ENCODE measurements around the gene AUTS2. TPM values are rescaled to one million over a fixed set of nuclear protein-coding genes. Genes with fewer than 3 reads are reported as not detected.

AUTS2 gene
- total and polyA plus RNA-seq, 2 experiments from 2014 or later, result 32.0 to 91.0 TPM

DNA sequence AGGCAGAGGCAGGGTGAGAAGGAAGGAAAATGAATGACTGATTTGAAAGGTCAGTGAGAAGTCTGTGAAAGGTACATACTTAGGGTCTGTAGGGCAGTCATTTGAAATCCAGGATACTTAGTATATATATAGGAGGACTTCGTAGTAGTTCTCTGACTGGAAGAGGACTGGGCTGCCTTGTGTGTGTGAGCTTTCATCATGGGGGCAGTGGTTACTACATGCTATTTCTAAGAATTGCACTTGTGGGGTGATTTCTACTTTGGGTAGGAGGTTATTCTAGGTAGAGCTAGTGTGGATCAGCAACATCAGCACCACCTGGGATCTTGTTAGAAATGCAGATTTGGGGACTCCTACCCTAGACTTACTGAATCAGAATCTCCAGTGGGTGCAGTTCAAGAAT, 104.1 kb downstream of the AUTS2 start (continued):
- no peak for TF ChIP-seq EZH2 (IDR thresholded peaks at IDR 0.05; ENCODE audit: low read depth, unreplicated experiment)
- TF ChIP-seq, protein P1, sequence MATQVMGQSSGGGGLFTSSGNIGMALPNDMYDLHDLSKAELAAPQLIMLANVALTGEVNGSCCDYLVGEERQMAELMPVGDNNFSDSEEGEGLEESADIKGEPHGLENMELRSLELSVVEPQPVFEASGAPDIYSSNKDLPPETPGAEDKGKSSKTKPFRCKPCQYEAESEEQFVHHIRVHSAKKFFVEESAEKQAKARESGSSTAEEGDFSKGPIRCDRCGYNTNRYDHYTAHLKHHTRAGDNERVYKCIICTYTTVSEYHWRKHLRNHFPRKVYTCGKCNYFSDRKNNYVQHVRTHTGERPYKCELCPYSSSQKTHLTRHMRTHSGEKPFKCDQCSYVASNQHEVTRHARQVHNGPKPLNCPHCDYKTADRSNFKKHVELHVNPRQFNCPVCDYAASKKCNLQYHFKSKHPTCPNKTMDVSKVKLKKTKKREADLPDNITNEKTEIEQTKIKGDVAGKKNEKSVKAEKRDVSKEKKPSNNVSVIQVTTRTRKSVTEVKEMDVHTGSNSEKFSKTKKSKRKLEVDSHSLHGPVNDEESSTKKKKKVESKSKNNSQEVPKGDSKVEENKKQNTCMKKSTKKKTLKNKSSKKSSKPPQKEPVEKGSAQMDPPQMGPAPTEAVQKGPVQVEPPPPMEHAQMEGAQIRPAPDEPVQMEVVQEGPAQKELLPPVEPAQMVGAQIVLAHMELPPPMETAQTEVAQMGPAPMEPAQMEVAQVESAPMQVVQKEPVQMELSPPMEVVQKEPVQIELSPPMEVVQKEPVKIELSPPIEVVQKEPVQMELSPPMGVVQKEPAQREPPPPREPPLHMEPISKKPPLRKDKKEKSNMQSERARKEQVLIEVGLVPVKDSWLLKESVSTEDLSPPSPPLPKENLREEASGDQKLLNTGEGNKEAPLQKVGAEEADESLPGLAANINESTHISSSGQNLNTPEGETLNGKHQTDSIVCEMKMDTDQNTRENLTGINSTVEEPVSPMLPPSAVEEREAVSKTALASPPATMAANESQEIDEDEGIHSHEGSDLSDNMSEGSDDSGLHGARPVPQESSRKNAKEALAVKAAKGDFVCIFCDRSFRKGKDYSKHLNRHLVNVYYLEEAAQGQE (IDR thresholded peaks at IDR 0.05; ENCODE audit: unreplicated experiment), result no peak
- TF ChIP-seq NANOG (IDR thresholded peaks at IDR 0.05; ENCODE audit: borderline replicate concordance), result no peak
- TF ChIP-seq ZNF114 (CRISPR knock-in tag; IDR thresholded peaks at IDR 0.05), result no peak

DNA sequence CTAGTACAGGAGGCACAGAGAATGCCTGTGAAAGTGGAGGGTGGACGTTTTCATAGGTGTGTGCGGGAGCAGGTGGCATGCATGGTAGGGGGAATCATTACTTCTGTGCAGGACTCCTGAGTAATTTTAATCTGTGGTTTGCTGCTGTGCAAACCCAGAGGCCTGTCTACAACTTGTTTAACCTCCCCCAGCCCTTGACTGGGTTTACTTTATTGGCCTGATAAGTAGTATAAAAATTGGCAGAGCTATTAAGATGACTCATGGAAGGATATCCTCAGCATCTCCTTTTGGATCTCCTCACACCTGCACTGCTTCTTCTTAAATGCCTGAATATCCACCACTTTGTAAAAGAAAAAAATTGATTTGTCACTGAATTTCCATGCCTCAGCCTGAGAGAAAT, 104.8 kb downstream of the AUTS2 start:
- Mint-ChIP-seq H3K4me1 (peaks cover 22% of the 10 kb centered on the region), H3K4me3 (no peak overlapping the region), H3K27ac (no peak overlapping the region), H3K27me3 (ENCODE audit: insufficient read depth, low read depth, poor library complexity) (no peaks in the 10 kb centered on the region), H3K36me3 (ENCODE audit: low read depth) (no peaks in the 10 kb centered on the region), H3K9me3 (no peaks in the 10 kb centered on the region)
- Histone ChIP-seq H3K36me3 (ENCODE audit: insufficient read depth) (0 out of 2 replicates have a peak, but pooled peaks cover 5% of the 10 kb centered on the region), H3K79me2 (replicated peaks; ENCODE audit: insufficient read depth) (0 out of 2 replicates have a peak, but pooled peaks cover 2% of the 10 kb centered on the region), H3K27me3 (ENCODE audit: insufficient read depth) (no peaks in the 10 kb centered on the region), H2AFZ (no peak overlapping the region), H3F3A (replicated peaks; ENCODE audit: low read depth) (no peaks in the 10 kb centered on the region), H3K27ac (ENCODE audit: low read depth) (no peak overlapping the region), H3K4me3 (no peak overlapping the region), H3K4me2 (no peak overlapping the region), H3K9me2 (ENCODE audit: insufficient read depth) (peaks cover 6% of the 10 kb centered on the region; the same call in 1 of the 2 replicates), H3K4me1 (ENCODE audit: insufficient read depth) (peaks cover 8% of the 10 kb centered on the region; the same call in 1 of the 2 replicates), H4K20me1 (replicated peaks; ENCODE audit: insufficient read depth) (no peaks in the 10 kb centered on the region)
- ATAC-seq (no peak), DNase-seq (ENCODE audit: low spot score) (no peak)
- TF ChIP-seq, protein P2, sequence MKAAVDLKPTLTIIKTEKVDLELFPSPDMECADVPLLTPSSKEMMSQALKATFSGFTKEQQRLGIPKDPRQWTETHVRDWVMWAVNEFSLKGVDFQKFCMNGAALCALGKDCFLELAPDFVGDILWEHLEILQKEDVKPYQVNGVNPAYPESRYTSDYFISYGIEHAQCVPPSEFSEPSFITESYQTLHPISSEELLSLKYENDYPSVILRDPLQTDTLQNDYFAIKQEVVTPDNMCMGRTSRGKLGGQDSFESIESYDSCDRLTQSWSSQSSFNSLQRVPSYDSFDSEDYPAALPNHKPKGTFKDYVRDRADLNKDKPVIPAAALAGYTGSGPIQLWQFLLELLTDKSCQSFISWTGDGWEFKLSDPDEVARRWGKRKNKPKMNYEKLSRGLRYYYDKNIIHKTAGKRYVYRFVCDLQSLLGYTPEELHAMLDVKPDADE (IDR thresholded peaks at IDR 0.05), result no peak
- TF ChIP-seq ZNF331 (CRISPR knock-in tag; IDR thresholded peaks at IDR 0.05; ENCODE audit: low read depth) (no peak), NANOG (IDR thresholded peaks at IDR 0.05; ENCODE audit: borderline replicate concordance) (no peak), EZH2 (IDR thresholded peaks at IDR 0.05; ENCODE audit: low read depth, unreplicated experiment) (no peak), STAT1 (IDR thresholded peaks at IDR 0.05; ENCODE audit: unreplicated experiment) (no peak), EZH2phosphoT487 (IDR thresholded peaks at IDR 0.05; ENCODE audit: unreplicated experiment) (no peak), JUNB (IDR thresholded peaks at IDR 0.05; ENCODE audit: unreplicated experiment) (no peak)
- TF ChIP-seq, protein P3, sequence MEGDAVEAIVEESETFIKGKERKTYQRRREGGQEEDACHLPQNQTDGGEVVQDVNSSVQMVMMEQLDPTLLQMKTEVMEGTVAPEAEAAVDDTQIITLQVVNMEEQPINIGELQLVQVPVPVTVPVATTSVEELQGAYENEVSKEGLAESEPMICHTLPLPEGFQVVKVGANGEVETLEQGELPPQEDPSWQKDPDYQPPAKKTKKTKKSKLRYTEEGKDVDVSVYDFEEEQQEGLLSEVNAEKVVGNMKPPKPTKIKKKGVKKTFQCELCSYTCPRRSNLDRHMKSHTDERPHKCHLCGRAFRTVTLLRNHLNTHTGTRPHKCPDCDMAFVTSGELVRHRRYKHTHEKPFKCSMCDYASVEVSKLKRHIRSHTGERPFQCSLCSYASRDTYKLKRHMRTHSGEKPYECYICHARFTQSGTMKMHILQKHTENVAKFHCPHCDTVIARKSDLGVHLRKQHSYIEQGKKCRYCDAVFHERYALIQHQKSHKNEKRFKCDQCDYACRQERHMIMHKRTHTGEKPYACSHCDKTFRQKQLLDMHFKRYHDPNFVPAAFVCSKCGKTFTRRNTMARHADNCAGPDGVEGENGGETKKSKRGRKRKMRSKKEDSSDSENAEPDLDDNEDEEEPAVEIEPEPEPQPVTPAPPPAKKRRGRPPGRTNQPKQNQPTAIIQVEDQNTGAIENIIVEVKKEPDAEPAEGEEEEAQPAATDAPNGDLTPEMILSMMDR (conservative IDR thresholded peaks at IDR 0.05; ENCODE audit: low read depth in 2 of 2), result no peak
- TF ChIP-seq, protein P4, sequence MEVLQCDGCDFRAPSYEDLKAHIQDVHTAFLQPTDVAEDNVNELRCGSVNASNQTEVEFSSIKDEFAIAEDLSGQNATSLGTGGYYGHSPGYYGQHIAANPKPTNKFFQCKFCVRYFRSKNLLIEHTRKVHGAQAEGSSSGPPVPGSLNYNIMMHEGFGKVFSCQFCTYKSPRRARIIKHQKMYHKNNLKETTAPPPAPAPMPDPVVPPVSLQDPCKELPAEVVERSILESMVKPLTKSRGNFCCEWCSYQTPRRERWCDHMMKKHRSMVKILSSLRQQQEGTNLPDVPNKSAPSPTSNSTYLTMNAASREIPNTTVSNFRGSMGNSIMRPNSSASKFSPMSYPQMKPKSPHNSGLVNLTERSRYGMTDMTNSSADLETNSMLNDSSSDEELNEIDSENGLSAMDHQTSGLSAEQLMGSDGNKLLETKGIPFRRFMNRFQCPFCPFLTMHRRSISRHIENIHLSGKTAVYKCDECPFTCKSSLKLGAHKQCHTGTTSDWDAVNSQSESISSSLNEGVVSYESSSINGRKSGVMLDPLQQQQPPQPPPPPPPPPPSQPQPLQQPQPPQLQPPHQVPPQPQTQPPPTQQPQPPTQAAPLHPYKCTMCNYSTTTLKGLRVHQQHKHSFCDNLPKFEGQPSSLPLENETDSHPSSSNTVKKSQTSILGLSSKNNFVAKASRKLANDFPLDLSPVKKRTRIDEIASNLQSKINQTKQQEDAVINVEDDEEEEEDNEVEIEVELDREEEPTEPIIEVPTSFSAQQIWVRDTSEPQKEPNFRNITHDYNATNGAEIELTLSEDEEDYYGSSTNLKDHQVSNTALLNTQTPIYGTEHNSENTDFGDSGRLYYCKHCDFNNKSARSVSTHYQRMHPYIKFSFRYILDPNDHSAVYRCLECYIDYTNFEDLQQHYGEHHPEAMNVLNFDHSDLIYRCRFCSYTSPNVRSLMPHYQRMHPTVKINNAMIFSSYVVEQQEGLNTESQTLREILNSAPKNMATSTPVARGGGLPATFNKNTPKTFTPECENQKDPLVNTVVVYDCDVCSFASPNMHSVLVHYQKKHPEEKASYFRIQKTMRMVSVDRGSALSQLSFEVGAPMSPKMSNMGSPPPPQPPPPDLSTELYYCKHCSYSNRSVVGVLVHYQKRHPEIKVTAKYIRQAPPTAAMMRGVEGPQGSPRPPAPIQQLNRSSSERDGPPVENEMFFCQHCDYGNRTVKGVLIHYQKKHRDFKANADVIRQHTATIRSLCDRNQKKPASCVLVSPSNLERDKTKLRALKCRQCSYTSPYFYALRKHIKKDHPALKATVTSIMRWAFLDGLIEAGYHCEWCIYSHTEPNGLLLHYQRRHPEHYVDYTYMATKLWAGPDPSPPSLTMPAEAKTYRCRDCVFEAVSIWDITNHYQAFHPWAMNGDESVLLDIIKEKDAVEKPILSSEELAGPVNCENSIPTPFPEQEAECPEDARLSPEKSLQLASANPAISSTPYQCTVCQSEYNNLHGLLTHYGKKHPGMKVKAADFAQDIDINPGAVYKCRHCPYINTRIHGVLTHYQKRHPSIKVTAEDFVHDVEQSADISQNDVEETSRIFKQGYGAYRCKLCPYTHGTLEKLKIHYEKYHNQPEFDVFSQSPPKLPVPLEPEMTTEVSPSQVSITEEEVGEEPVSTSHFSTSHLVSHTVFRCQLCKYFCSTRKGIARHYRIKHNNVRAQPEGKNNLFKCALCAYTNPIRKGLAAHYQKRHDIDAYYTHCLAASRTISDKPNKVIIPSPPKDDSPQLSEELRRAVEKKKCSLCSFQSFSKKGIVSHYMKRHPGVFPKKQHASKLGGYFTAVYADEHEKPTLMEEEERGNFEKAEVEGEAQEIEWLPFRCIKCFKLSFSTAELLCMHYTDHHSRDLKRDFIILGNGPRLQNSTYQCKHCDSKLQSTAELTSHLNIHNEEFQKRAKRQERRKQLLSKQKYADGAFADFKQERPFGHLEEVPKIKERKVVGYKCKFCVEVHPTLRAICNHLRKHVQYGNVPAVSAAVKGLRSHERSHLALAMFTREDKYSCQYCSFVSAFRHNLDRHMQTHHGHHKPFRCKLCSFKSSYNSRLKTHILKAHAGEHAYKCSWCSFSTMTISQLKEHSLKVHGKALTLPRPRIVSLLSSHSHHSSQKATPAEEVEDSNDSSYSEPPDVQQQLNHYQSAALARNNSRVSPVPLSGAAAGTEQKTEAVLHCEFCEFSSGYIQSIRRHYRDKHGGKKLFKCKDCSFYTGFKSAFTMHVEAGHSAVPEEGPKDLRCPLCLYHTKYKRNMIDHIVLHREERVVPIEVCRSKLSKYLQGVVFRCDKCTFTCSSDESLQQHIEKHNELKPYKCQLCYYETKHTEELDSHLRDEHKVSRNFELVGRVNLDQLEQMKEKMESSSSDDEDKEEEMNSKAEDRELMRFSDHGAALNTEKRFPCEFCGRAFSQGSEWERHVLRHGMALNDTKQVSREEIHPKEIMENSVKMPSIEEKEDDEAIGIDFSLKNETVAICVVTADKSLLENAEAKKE (CRISPR knock-in tag; IDR thresholded peaks at IDR 0.05), result no peak

All from GM23338 (cell line).